HL-60 (cell line): Measurements from ENCODE around the gene SH2B3.
"Not testable (repeated sequence)": the region's sequence is repeated elsewhere in the genome, so short reads cannot be mapped to it uniquely, and the experiment has no call there.

Experiments used
- GABPA ChIP-seq: IDR thresholded peaks from 2 replicates; pipeline ENCODE4 v1.6.1; 2012; ENCODE audit warnings: low read depth
- POLR2AphosphoS5 ChIP-seq: IDR thresholded peaks from 2 replicates; pipeline ENCODE4 v1.6.1; 2012; ENCODE audit warnings: low read depth
- SPI1 ChIP-seq: IDR thresholded peaks from 2 replicates; pipeline ENCODE4 v1.6.1; 2012; ENCODE audit warnings: low read depth, mild to moderate bottlenecking, borderline replicate concordance
- TF ChIP-seq, protein P1 (sequence below): IDR thresholded peaks from one replicate; pipeline ENCODE4 v1.5.1; 2011; ENCODE audit warnings: low read length, control low read depth, inconsistent platforms; ENCODE audit not compliant: insufficient read depth
- TF ChIP-seq, protein P2 (sequence below): IDR thresholded peaks from 2 replicates; pipeline ENCODE4 v1.6.1; 2012; ENCODE audit warnings: low read depth; ENCODE audit not compliant: insufficient replicate concordance

DNA sequence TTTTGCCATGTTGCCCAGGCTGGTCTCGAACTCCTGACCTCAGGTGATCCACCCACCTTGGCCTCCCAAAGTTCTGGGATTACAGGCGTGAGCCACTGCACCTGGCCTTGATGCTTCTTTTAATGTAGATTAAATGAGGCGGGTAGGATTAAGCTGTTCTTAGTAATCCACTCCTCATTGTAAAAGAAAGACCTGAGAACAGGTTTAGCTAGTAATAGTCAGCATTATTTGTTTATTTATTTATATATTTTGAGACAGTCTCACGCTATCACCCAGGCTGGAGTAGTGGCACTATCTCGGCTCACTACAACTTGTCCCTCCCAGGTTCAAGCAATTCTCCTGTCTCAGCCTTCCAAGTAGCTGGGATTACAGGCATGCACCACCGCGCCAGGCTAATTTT, 9.5 kb upstream of the SH2B3 start:
- TF ChIP-seq, protein P1, sequence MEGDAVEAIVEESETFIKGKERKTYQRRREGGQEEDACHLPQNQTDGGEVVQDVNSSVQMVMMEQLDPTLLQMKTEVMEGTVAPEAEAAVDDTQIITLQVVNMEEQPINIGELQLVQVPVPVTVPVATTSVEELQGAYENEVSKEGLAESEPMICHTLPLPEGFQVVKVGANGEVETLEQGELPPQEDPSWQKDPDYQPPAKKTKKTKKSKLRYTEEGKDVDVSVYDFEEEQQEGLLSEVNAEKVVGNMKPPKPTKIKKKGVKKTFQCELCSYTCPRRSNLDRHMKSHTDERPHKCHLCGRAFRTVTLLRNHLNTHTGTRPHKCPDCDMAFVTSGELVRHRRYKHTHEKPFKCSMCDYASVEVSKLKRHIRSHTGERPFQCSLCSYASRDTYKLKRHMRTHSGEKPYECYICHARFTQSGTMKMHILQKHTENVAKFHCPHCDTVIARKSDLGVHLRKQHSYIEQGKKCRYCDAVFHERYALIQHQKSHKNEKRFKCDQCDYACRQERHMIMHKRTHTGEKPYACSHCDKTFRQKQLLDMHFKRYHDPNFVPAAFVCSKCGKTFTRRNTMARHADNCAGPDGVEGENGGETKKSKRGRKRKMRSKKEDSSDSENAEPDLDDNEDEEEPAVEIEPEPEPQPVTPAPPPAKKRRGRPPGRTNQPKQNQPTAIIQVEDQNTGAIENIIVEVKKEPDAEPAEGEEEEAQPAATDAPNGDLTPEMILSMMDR = not testable (repeated sequence)
- not testable (repeated sequence) for TF ChIP-seq SPI1, POLR2AphosphoS5, GABPA
- TF ChIP-seq, protein P2, sequence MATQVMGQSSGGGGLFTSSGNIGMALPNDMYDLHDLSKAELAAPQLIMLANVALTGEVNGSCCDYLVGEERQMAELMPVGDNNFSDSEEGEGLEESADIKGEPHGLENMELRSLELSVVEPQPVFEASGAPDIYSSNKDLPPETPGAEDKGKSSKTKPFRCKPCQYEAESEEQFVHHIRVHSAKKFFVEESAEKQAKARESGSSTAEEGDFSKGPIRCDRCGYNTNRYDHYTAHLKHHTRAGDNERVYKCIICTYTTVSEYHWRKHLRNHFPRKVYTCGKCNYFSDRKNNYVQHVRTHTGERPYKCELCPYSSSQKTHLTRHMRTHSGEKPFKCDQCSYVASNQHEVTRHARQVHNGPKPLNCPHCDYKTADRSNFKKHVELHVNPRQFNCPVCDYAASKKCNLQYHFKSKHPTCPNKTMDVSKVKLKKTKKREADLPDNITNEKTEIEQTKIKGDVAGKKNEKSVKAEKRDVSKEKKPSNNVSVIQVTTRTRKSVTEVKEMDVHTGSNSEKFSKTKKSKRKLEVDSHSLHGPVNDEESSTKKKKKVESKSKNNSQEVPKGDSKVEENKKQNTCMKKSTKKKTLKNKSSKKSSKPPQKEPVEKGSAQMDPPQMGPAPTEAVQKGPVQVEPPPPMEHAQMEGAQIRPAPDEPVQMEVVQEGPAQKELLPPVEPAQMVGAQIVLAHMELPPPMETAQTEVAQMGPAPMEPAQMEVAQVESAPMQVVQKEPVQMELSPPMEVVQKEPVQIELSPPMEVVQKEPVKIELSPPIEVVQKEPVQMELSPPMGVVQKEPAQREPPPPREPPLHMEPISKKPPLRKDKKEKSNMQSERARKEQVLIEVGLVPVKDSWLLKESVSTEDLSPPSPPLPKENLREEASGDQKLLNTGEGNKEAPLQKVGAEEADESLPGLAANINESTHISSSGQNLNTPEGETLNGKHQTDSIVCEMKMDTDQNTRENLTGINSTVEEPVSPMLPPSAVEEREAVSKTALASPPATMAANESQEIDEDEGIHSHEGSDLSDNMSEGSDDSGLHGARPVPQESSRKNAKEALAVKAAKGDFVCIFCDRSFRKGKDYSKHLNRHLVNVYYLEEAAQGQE = not testable (repeated sequence)
